Measurements from ENCODE around the gene NAALADL1. TPM values are rescaled to one million over a fixed set of nuclear protein-coding genes. Genes with fewer than 3 reads are reported as not detected.
A peak's percentile ranks its signal among the peaks of the same experiment; 100 is the strongest.

Gene NAALADL1
- total and polyA plus RNA-seq, 3 experiments from 2014 or later: 10.8 to 17.0 (median 13.3) TPM

- POLR2A ChIA-PET: interaction anchor here (0.6 kb wide), 1 partner anchor 45 kb away, joined by 4 read pairs; no protein-coding TSS in a partner anchor
- DNase-seq: no peak
- Histone ChIP-seq H3K27ac (ENCODE audit: low read depth, low read length) (no peak overlapping the region), H3K36me3 (ENCODE audit: insufficient read depth, low read length) (no peaks in the 10 kb centered on the region), H3K9me3 (ENCODE audit: low read length) (no peaks in the 10 kb centered on the region), H3K4me1 (ENCODE audit: insufficient read depth, low read length) (peaks cover 9% of the 10 kb centered on the region), H3K27me3 (ENCODE audit: insufficient read depth, low read length, poor library complexity, severe bottlenecking) (no peaks in the 10 kb centered on the region), H3K4me3 (ENCODE audit: low read length) (no peak overlapping the region)
- Mint-ChIP-seq H3K36me3 (peaks cover 0 to 1% (median 0%) of the 10 kb centered on the region in 3 donors), H3K27me3 (peaks cover 0 to under 1% of the 10 kb centered on the region in 2 donors), H3K27ac (peak overlapping the region in 5 of 8 donors; percentile 35 to 74 (median 45)), H3K4me3 (no peak overlapping the region), H3K9me3 (no peaks in the 10 kb centered on the region), H3K4me1 (peaks cover 9 to 23% (median 14%) of the 10 kb centered on the region in 3 donors)
- CTCF ChIA-PET: interaction anchor here (0.7 to 1.1 kb wide), 3 partner anchors 65 to 66 kb away, joined by 3 to 5 read pairs (median 4); partner anchors contain the start of gene ARL2
Measured at GRCh38 chr11:65078786-65079342, 20.5 kb upstream of the NAALADL1 start.

- H3K4me1 ChIP-seq (ENCODE audit: insufficient read depth, low read length): peaks cover 5% of the 10 kb centered on the region
- no peak overlapping the region for H3K4me3 ChIP-seq (ENCODE audit: low read length)
- H3K27me3 ChIP-seq (ENCODE audit: insufficient read depth, low read length, poor library complexity, severe bottlenecking): no peaks in the 10 kb centered on the region
- no peaks in the 10 kb centered on the region for H3K36me3 ChIP-seq (ENCODE audit: insufficient read depth, low read length)
- ChIA-PET CTCF (interaction anchor here (0.7 to 1.1 kb wide), 2 partner anchors 64 to 66 kb away, joined by 4 to 5 read pairs; partner anchors contain the start of gene ARL2), POLR2A (no interaction called here)
- no peaks in the 10 kb centered on the region for H3K36me3 Mint-ChIP-seq
- peak overlapping the region in 1 of 7 donors; percentile 59 for H3K4me3 Mint-ChIP-seq
- peaks cover 4 to 15% (median 7%) of the 10 kb centered on the region in 3 donors for H3K4me1 Mint-ChIP-seq
- peak; percentile 41 to 79 (median 50) for DNase-seq
- H3K9me3 ChIP-seq (ENCODE audit: low read length): no peaks in the 10 kb centered on the region
- H3K27me3 Mint-ChIP-seq: no peaks in the 10 kb centered on the region
- no peaks in the 10 kb centered on the region for H3K9me3 Mint-ChIP-seq
- H3K27ac ChIP-seq (ENCODE audit: low read depth, low read length): no peak overlapping the region
- H3K27ac Mint-ChIP-seq: peak overlapping the region in 7 of 8 donors; percentile 35 to 95 (median 68)
Measured at GRCh38 chr11:65078151-65078550, 19.8 kb upstream of the NAALADL1 start.

- ChIA-PET POLR2A (no interaction called here), CTCF (interaction anchor here (1.1 kb wide), 2 partner anchors 17 to 63 kb away, joined by 3 to 4 read pairs; partner anchors contain the start of gene ARL2)
- no peaks in the 10 kb centered on the region for H3K9me3 ChIP-seq (ENCODE audit: low read length)
- no peaks in the 10 kb centered on the region for H3K27me3 ChIP-seq (ENCODE audit: insufficient read depth, low read length, poor library complexity, severe bottlenecking)
- Mint-ChIP-seq H3K27me3 (no peaks in the 10 kb centered on the region), H3K9me3 (no peaks in the 10 kb centered on the region), H3K4me1 (peaks cover 4 to 10% (median 7%) of the 10 kb centered on the region in 3 donors), H3K27ac (no peak overlapping the region), H3K36me3 (no peaks in the 10 kb centered on the region), H3K4me3 (no peak overlapping the region)
- H3K27ac ChIP-seq (ENCODE audit: low read depth, low read length): no peak overlapping the region
- DNase-seq: no peak
- peaks cover 4% of the 10 kb centered on the region for H3K4me1 ChIP-seq (ENCODE audit: insufficient read depth, low read length)
- no peak overlapping the region for H3K4me3 ChIP-seq (ENCODE audit: low read length)
- H3K36me3 ChIP-seq (ENCODE audit: insufficient read depth, low read length): no peaks in the 10 kb centered on the region
Measured at GRCh38 chr11:65077451-65077850, 19.1 kb upstream of the NAALADL1 start.

- H3K36me3 ChIP-seq (ENCODE audit: insufficient read depth, low read length): no peaks in the 10 kb centered on the region
- no peak overlapping the region for H3K4me3 Mint-ChIP-seq
- ChIA-PET POLR2A (no interaction called here), CTCF (interaction anchor here (1.1 kb wide), 1 partner anchor 31 kb away, joined by 4 read pairs; the partner anchor contains the start of gene SAC3D1)
- no peaks in the 10 kb centered on the region for H3K4me1 Mint-ChIP-seq
- no peaks in the 10 kb centered on the region for H3K36me3 Mint-ChIP-seq
- no peak overlapping the region for H3K4me3 ChIP-seq (ENCODE audit: low read length)
- H3K27ac Mint-ChIP-seq: no peak overlapping the region
- no peak for DNase-seq
- H3K27me3 Mint-ChIP-seq: no peaks in the 10 kb centered on the region
- H3K4me1 ChIP-seq (ENCODE audit: insufficient read depth, low read length): no peaks in the 10 kb centered on the region
- no peaks in the 10 kb centered on the region for H3K9me3 ChIP-seq (ENCODE audit: low read length)
- no peaks in the 10 kb centered on the region for H3K27me3 ChIP-seq (ENCODE audit: insufficient read depth, low read length, poor library complexity, severe bottlenecking)
- H3K27ac ChIP-seq (ENCODE audit: low read depth, low read length): no peak overlapping the region
- H3K9me3 Mint-ChIP-seq: no peaks in the 10 kb centered on the region
Measured at GRCh38 chr11:65072631-65072966, 14.2 kb upstream of the NAALADL1 start.

GRCh38 chr11:65071907-65072630, 13.7 kb upstream of the NAALADL1 start:
- Histone ChIP-seq H3K4me3 (ENCODE audit: low read length) (no peak overlapping the region), H3K4me1 (ENCODE audit: insufficient read depth, low read length) (no peaks in the 10 kb centered on the region), H3K9me3 (ENCODE audit: low read length) (no peaks in the 10 kb centered on the region), H3K27ac (ENCODE audit: low read depth, low read length) (no peak overlapping the region), H3K36me3 (ENCODE audit: insufficient read depth, low read length) (no peaks in the 10 kb centered on the region), H3K27me3 (ENCODE audit: insufficient read depth, low read length, poor library complexity, severe bottlenecking) (no peaks in the 10 kb centered on the region)
- Mint-ChIP-seq H3K27me3 (no peaks in the 10 kb centered on the region), H3K9me3 (no peaks in the 10 kb centered on the region), H3K4me3 (no peak overlapping the region), H3K36me3 (no peaks in the 10 kb centered on the region), H3K27ac (peak overlapping the region in 1 of 8 donors; percentile 9), H3K4me1 (no peaks in the 10 kb centered on the region)
- CTCF ChIA-PET: interaction anchor here (1.1 kb wide), 1 partner anchor 31 kb away, joined by 4 read pairs; the partner anchor contains the start of gene SAC3D1
- POLR2A ChIA-PET: no interaction called here
- no peak for DNase-seq

- H3K27me3 Mint-ChIP-seq: no peaks in the 10 kb centered on the region
- no peak overlapping the region for H3K4me3 Mint-ChIP-seq
- H3K4me1 Mint-ChIP-seq: no peaks in the 10 kb centered on the region
- H3K27ac Mint-ChIP-seq: no peak overlapping the region
- H3K27ac ChIP-seq (ENCODE audit: low read depth, low read length): no peak overlapping the region
- no peak overlapping the region for H3K4me3 ChIP-seq (ENCODE audit: low read length)
- H3K9me3 Mint-ChIP-seq: no peaks in the 10 kb centered on the region
- H3K9me3 ChIP-seq (ENCODE audit: low read length): no peaks in the 10 kb centered on the region
- H3K27me3 ChIP-seq (ENCODE audit: insufficient read depth, low read length, poor library complexity, severe bottlenecking): no peaks in the 10 kb centered on the region
- no peak for DNase-seq
- ChIA-PET POLR2A (no interaction called here), CTCF (no interaction called here)
- H3K36me3 Mint-ChIP-seq: no peaks in the 10 kb centered on the region
- H3K36me3 ChIP-seq (ENCODE audit: insufficient read depth, low read length): no peaks in the 10 kb centered on the region
- no peaks in the 10 kb centered on the region for H3K4me1 ChIP-seq (ENCODE audit: insufficient read depth, low read length)
Measured at GRCh38 chr11:65069217-65069616, 10.9 kb upstream of the NAALADL1 start.

- H3K27ac ChIP-seq (ENCODE audit: low read depth, low read length): no peak overlapping the region
- Mint-ChIP-seq H3K9me3 (no peaks in the 10 kb centered on the region), H3K27ac (no peak overlapping the region), H3K4me1 (no peaks in the 10 kb centered on the region), H3K4me3 (no peak overlapping the region), H3K27me3 (peaks cover 0 to 4% of the 10 kb centered on the region in 2 donors), H3K36me3 (no peaks in the 10 kb centered on the region)
- H3K4me1 ChIP-seq (ENCODE audit: insufficient read depth, low read length): no peaks in the 10 kb centered on the region
- ChIA-PET POLR2A (no interaction called here), CTCF (no interaction called here)
- H3K9me3 ChIP-seq (ENCODE audit: low read length): no peaks in the 10 kb centered on the region
- H3K27me3 ChIP-seq (ENCODE audit: insufficient read depth, low read length, poor library complexity, severe bottlenecking): no peaks in the 10 kb centered on the region
- no peak for DNase-seq
- no peaks in the 10 kb centered on the region for H3K36me3 ChIP-seq (ENCODE audit: insufficient read depth, low read length)
- no peak overlapping the region for H3K4me3 ChIP-seq (ENCODE audit: low read length)
Measured at GRCh38 chr11:65067446-65067845, 9.1 kb upstream of the NAALADL1 start.

GRCh38 chr11:65066805-65067291, 8.5 kb upstream of the NAALADL1 start:
- no peaks in the 10 kb centered on the region for H3K4me1 ChIP-seq (ENCODE audit: insufficient read depth, low read length)
- no peaks in the 10 kb centered on the region for H3K9me3 ChIP-seq (ENCODE audit: low read length)
- H3K9me3 Mint-ChIP-seq: no peaks in the 10 kb centered on the region
- no peak overlapping the region for H3K4me3 ChIP-seq (ENCODE audit: low read length)
- no peaks in the 10 kb centered on the region for H3K4me1 Mint-ChIP-seq
- H3K27ac Mint-ChIP-seq: no peak overlapping the region
- H3K36me3 Mint-ChIP-seq: no peaks in the 10 kb centered on the region
- H3K4me3 Mint-ChIP-seq: no peak overlapping the region
- no peak for DNase-seq
- ChIA-PET POLR2A (no interaction called here), CTCF (no interaction called here)
- H3K27me3 Mint-ChIP-seq: peaks cover 0 to 8% of the 10 kb centered on the region in 2 donors
- no peaks in the 10 kb centered on the region for H3K36me3 ChIP-seq (ENCODE audit: insufficient read depth, low read length)
- no peaks in the 10 kb centered on the region for H3K27me3 ChIP-seq (ENCODE audit: insufficient read depth, low read length, poor library complexity, severe bottlenecking)
- H3K27ac ChIP-seq (ENCODE audit: low read depth, low read length): no peak overlapping the region

Data from CD8-positive, alpha-beta memory T cell (primary cell).